ENCODE measurements around the gene ZWILCH.

DNA sequence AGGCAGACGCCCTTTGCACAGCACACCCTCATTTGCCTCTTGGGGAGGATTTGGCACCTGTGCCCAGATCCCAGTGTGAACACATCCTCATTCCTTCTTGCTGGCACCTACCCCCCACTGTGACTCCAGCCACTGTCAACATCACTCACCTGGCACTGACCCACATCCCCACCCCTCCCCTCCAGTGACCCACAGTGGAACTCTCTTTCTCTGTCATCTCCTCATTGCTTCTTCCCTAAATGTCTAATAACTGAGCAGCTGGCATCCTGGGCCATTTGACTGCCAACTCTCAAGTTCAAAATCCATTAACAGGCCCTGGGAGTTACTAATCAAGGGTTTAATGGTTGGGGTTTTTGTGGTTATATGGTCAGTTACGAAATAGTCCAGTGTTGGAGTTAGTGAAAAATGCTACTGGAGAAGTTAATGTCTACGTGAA is 22.0 kb upstream of the ZWILCH start:
- TF ChIP-seq, protein P1, sequence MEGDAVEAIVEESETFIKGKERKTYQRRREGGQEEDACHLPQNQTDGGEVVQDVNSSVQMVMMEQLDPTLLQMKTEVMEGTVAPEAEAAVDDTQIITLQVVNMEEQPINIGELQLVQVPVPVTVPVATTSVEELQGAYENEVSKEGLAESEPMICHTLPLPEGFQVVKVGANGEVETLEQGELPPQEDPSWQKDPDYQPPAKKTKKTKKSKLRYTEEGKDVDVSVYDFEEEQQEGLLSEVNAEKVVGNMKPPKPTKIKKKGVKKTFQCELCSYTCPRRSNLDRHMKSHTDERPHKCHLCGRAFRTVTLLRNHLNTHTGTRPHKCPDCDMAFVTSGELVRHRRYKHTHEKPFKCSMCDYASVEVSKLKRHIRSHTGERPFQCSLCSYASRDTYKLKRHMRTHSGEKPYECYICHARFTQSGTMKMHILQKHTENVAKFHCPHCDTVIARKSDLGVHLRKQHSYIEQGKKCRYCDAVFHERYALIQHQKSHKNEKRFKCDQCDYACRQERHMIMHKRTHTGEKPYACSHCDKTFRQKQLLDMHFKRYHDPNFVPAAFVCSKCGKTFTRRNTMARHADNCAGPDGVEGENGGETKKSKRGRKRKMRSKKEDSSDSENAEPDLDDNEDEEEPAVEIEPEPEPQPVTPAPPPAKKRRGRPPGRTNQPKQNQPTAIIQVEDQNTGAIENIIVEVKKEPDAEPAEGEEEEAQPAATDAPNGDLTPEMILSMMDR (conservative IDR thresholded peaks at IDR 0.05; ENCODE audit: low read depth in 2 of 2): no peak
- TF ChIP-seq EZH2phosphoT487 (IDR thresholded peaks at IDR 0.05; ENCODE audit: unreplicated experiment) (no peak), ZNF114 (CRISPR knock-in tag; IDR thresholded peaks at IDR 0.05) (no peak), EZH2 (IDR thresholded peaks at IDR 0.05; ENCODE audit: low read depth, unreplicated experiment) (no peak), POLR2AphosphoS5 (IDR thresholded peaks at IDR 0.05; ENCODE audit: low read depth) (no peak), STAT1 (IDR thresholded peaks at IDR 0.05; ENCODE audit: unreplicated experiment) (no peak), CREB1 (CRISPR knock-in tag; IDR thresholded peaks at IDR 0.05; ENCODE audit: low read depth) (no peak), JUNB (IDR thresholded peaks at IDR 0.05; ENCODE audit: unreplicated experiment) (no peak), NANOG (IDR thresholded peaks at IDR 0.05; ENCODE audit: borderline replicate concordance) (no peak), ZNF331 (CRISPR knock-in tag; IDR thresholded peaks at IDR 0.05; ENCODE audit: low read depth) (no peak)
- TF ChIP-seq, protein P2, sequence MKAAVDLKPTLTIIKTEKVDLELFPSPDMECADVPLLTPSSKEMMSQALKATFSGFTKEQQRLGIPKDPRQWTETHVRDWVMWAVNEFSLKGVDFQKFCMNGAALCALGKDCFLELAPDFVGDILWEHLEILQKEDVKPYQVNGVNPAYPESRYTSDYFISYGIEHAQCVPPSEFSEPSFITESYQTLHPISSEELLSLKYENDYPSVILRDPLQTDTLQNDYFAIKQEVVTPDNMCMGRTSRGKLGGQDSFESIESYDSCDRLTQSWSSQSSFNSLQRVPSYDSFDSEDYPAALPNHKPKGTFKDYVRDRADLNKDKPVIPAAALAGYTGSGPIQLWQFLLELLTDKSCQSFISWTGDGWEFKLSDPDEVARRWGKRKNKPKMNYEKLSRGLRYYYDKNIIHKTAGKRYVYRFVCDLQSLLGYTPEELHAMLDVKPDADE (IDR thresholded peaks at IDR 0.05): no peak
- TF ChIP-seq, protein P3, sequence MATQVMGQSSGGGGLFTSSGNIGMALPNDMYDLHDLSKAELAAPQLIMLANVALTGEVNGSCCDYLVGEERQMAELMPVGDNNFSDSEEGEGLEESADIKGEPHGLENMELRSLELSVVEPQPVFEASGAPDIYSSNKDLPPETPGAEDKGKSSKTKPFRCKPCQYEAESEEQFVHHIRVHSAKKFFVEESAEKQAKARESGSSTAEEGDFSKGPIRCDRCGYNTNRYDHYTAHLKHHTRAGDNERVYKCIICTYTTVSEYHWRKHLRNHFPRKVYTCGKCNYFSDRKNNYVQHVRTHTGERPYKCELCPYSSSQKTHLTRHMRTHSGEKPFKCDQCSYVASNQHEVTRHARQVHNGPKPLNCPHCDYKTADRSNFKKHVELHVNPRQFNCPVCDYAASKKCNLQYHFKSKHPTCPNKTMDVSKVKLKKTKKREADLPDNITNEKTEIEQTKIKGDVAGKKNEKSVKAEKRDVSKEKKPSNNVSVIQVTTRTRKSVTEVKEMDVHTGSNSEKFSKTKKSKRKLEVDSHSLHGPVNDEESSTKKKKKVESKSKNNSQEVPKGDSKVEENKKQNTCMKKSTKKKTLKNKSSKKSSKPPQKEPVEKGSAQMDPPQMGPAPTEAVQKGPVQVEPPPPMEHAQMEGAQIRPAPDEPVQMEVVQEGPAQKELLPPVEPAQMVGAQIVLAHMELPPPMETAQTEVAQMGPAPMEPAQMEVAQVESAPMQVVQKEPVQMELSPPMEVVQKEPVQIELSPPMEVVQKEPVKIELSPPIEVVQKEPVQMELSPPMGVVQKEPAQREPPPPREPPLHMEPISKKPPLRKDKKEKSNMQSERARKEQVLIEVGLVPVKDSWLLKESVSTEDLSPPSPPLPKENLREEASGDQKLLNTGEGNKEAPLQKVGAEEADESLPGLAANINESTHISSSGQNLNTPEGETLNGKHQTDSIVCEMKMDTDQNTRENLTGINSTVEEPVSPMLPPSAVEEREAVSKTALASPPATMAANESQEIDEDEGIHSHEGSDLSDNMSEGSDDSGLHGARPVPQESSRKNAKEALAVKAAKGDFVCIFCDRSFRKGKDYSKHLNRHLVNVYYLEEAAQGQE (IDR thresholded peaks at IDR 0.05; ENCODE audit: unreplicated experiment): no peak
- TF ChIP-seq, protein P4, sequence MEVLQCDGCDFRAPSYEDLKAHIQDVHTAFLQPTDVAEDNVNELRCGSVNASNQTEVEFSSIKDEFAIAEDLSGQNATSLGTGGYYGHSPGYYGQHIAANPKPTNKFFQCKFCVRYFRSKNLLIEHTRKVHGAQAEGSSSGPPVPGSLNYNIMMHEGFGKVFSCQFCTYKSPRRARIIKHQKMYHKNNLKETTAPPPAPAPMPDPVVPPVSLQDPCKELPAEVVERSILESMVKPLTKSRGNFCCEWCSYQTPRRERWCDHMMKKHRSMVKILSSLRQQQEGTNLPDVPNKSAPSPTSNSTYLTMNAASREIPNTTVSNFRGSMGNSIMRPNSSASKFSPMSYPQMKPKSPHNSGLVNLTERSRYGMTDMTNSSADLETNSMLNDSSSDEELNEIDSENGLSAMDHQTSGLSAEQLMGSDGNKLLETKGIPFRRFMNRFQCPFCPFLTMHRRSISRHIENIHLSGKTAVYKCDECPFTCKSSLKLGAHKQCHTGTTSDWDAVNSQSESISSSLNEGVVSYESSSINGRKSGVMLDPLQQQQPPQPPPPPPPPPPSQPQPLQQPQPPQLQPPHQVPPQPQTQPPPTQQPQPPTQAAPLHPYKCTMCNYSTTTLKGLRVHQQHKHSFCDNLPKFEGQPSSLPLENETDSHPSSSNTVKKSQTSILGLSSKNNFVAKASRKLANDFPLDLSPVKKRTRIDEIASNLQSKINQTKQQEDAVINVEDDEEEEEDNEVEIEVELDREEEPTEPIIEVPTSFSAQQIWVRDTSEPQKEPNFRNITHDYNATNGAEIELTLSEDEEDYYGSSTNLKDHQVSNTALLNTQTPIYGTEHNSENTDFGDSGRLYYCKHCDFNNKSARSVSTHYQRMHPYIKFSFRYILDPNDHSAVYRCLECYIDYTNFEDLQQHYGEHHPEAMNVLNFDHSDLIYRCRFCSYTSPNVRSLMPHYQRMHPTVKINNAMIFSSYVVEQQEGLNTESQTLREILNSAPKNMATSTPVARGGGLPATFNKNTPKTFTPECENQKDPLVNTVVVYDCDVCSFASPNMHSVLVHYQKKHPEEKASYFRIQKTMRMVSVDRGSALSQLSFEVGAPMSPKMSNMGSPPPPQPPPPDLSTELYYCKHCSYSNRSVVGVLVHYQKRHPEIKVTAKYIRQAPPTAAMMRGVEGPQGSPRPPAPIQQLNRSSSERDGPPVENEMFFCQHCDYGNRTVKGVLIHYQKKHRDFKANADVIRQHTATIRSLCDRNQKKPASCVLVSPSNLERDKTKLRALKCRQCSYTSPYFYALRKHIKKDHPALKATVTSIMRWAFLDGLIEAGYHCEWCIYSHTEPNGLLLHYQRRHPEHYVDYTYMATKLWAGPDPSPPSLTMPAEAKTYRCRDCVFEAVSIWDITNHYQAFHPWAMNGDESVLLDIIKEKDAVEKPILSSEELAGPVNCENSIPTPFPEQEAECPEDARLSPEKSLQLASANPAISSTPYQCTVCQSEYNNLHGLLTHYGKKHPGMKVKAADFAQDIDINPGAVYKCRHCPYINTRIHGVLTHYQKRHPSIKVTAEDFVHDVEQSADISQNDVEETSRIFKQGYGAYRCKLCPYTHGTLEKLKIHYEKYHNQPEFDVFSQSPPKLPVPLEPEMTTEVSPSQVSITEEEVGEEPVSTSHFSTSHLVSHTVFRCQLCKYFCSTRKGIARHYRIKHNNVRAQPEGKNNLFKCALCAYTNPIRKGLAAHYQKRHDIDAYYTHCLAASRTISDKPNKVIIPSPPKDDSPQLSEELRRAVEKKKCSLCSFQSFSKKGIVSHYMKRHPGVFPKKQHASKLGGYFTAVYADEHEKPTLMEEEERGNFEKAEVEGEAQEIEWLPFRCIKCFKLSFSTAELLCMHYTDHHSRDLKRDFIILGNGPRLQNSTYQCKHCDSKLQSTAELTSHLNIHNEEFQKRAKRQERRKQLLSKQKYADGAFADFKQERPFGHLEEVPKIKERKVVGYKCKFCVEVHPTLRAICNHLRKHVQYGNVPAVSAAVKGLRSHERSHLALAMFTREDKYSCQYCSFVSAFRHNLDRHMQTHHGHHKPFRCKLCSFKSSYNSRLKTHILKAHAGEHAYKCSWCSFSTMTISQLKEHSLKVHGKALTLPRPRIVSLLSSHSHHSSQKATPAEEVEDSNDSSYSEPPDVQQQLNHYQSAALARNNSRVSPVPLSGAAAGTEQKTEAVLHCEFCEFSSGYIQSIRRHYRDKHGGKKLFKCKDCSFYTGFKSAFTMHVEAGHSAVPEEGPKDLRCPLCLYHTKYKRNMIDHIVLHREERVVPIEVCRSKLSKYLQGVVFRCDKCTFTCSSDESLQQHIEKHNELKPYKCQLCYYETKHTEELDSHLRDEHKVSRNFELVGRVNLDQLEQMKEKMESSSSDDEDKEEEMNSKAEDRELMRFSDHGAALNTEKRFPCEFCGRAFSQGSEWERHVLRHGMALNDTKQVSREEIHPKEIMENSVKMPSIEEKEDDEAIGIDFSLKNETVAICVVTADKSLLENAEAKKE (CRISPR knock-in tag; IDR thresholded peaks at IDR 0.05): no peak

All from GM23338 (cell line).